HepG2 (cell line): ENCODE measurements around the gene TPRN. TPM values are rescaled to one million over a fixed set of nuclear protein-coding genes. Genes with fewer than 3 reads are reported as not detected.

Experiments used
- ATAC-seq: fragments of 200-7000 bp; cut with Tn5 transposase; 3 replicates; pipeline ENCODE4 v1.9.1; 2020; ENCODE audit warnings: mild to moderate bottlenecking, moderate library complexity
- BruUV-seq: library from RNA; stranded (reverse); fragments of 400-500 nt; replicated peaks from 2 replicates; lab custom pipeline; 2021; lab: Mats Ljungman, UMichigan
- CTCF ChIA-PET: fragments of 300-600 bp; formaldehyde crosslinking; extraction: SDS; loops from one replicate; lab custom pipeline; 2021; ENCODE audit warnings: low total read pairs, inconsistent platforms, low intra/inter-chr PET ratio; lab: Yijun Ruan, JAX
- POLR2A ChIA-PET: fragments of 350-600 bp; sonication (Branson Sonifier 250); formaldehyde crosslinking; loops from one replicate; lab custom pipeline; 2020; ENCODE audit warnings: antibody characterized with exemption, inconsistent platforms; lab: Yijun Ruan, JAX
- DNase-seq: peaks from one replicate; pipeline ENCODE4 v3.0.0-alpha.2; 2015; ENCODE audit warnings: low spot score
- FAIRE-seq: peaks from 3 replicates; lab custom pipeline; 2011; peaks lifted over from hg19 to GRCh38; lab: Jason Lieb, UNC
- H2AFZ ChIP-seq: one replicate; pipeline ENCODE4 v1.6.1; 2011; ENCODE audit warnings: low read length, inconsistent platforms
- H3K27ac ChIP-seq: fragments of 300-600 bp; 3 replicates; pipeline ENCODE4 v1.8.0; 2011; ENCODE audit warnings: mixed run types, mild to moderate bottlenecking, mixed read lengths, low read length, inconsistent platforms; ENCODE audit not compliant: insufficient read depth; ENCODE audit errors: extremely low read length
- H3K27me3 ChIP-seq, 2 experiments: fragments of 200-600 bp in 1 of 2; 2 replicates in 1 of 2; 3 replicates in 1 of 2; pipeline versions ENCODE4 v1.6.0 to v1.8.0; 2011; ENCODE audit warnings: low read length in 2 of 2, mild to moderate bottlenecking in 2 of 2, moderate library complexity in 2 of 2, inconsistent platforms in 1 of 2; ENCODE audit not compliant: insufficient read depth in 2 of 2, control insufficient read depth in 1 of 2
- H3K36me3 ChIP-seq, 2 experiments: fragments of 200-600 bp in 1 of 2; replicated peaks in 1 of 2; 2 replicates in 1 of 2; 3 replicates in 1 of 2; pipeline versions ENCODE4 v1.5.1 to v1.8.0; 2011; ENCODE audit warnings: low read length in 2 of 2, inconsistent platforms in 1 of 2; ENCODE audit not compliant: insufficient read depth in 2 of 2, control insufficient read depth in 1 of 2
- H3K4me1 ChIP-seq: 2 replicates; pipeline ENCODE4 v1.5.1; 2012; ENCODE audit warnings: low read length, inconsistent platforms; ENCODE audit not compliant: insufficient read depth
- H3K4me2 ChIP-seq: 2 replicates; pipeline ENCODE4 v1.6.0; 2011; ENCODE audit warnings: low read depth, low read length, inconsistent platforms
- H3K4me3 ChIP-seq, 3 experiments: fragments of 200-600 bp in 1 of 3; sonication (generic), shearing (Covaris generic) in 1 of 3; replicated peaks in 1 of 3; 2 replicates each; pipeline ENCODE4 v1.5.1; 2011 to 2016; ENCODE audit warnings: low read length in 3 of 3, inconsistent platforms in 2 of 3, low read depth in 2 of 3, mild to moderate bottlenecking in 2 of 3, control low read depth in 1 of 3, mixed read lengths in 1 of 3; ENCODE audit not compliant: insufficient read depth in 1 of 3
- H3K79me2 ChIP-seq: one replicate; pipeline ENCODE4 v1.6.1; 2011; ENCODE audit warnings: low read length, inconsistent platforms; ENCODE audit not compliant: insufficient read depth
- H3K9ac ChIP-seq: 2 replicates; pipeline ENCODE4 v1.6.0; 2011; ENCODE audit warnings: mild to moderate bottlenecking, low read depth, low read length, inconsistent platforms; ENCODE audit not compliant: insufficient read depth
- H3K9me3 ChIP-seq: 2 replicates; pipeline ENCODE4 v1.5.1; 2012; ENCODE audit warnings: mild to moderate bottlenecking, low read length
- H4K20me1 ChIP-seq: 2 replicates; pipeline ENCODE4 v1.6.0; 2011; ENCODE audit warnings: inconsistent platforms, mild to moderate bottlenecking, low read length, moderate library complexity; ENCODE audit not compliant: insufficient read depth
- ASH2L ChIP-seq: fragments of 300-600, 200-600 bp; sonication (generic); IDR thresholded peaks from 2 replicates; pipeline ENCODE4 v1.7.0; 2017; ENCODE audit warnings: low read depth, mild to moderate bottlenecking, moderate library complexity, mixed read lengths, low read length; ENCODE audit not compliant: insufficient read length
- CBX5 ChIP-seq: sonication (generic); formaldehyde crosslinking; IDR thresholded peaks from 2 replicates; pipeline ENCODE4 v1.4.0; 2020; ENCODE audit warnings: missing genetic modification reagents, borderline replicate concordance
- CHD4 ChIP-seq: fragments of 200-600 bp; sonication (generic); IDR thresholded peaks from 2 replicates; pipeline ENCODE4 v1.7.0; 2017; ENCODE audit warnings: mild to moderate bottlenecking, low read length, borderline replicate concordance
- DPF2 ChIP-seq: sonication (generic); formaldehyde crosslinking; IDR thresholded peaks from 2 replicates; pipeline ENCODE4 v1.4.0; 2020; ENCODE audit warnings: mild to moderate bottlenecking, low read depth, missing genetic modification reagents, borderline replicate concordance
- ELF3 ChIP-seq: IDR thresholded peaks from 2 replicates; pipeline ENCODE4 v1.6.1; 2016; ENCODE audit warnings: missing genetic modification reagents, missing compliant biosample characterization
- HMGA1 ChIP-seq: sonication (generic); formaldehyde crosslinking; conservative IDR thresholded peaks from 2 replicates; pipeline ENCODE4 v1.4.0; 2020; ENCODE audit warnings: missing genetic modification reagents
- HNF4G ChIP-seq, 2 experiments: sonication (generic) in 1 of 2; formaldehyde crosslinking in 1 of 2; IDR thresholded peaks; 2 replicates each; pipeline versions ENCODE4 v1.4.0 to v1.6.1; 2011 to 2020; ENCODE audit warnings: borderline replicate concordance in 2 of 2, low read depth in 2 of 2, mild to moderate bottlenecking in 2 of 2, low read length in 1 of 2, missing genetic modification reagents in 1 of 2, moderate library complexity in 1 of 2
- MAF1 ChIP-seq: sonication (generic); formaldehyde crosslinking; IDR thresholded peaks from 2 replicates; pipeline ENCODE4 v1.5.0; 2020; ENCODE audit warnings: missing genetic modification reagents, borderline replicate concordance
- MAZ ChIP-seq, 2 experiments: sonication (generic) in 1 of 2; formaldehyde crosslinking in 1 of 2; IDR thresholded peaks; 2 replicates each; pipeline versions ENCODE4 v1.5.0 to v1.6.1; 2012 to 2020; ENCODE audit warnings: low read depth in 2 of 2, mild to moderate bottlenecking in 2 of 2, borderline replicate concordance in 1 of 2, improper control_type of control experiment in 1 of 2, low read length in 1 of 2, missing genetic modification reagents in 1 of 2, moderate library complexity in 1 of 2
- MLLT10 ChIP-seq: sonication (generic); formaldehyde crosslinking; IDR thresholded peaks from 2 replicates; pipeline ENCODE4 v1.4.0; 2020; ENCODE audit warnings: missing genetic modification reagents
- MYC ChIP-seq: sonication (generic); formaldehyde crosslinking; IDR thresholded peaks from 2 replicates; pipeline ENCODE4 v1.9.0; 2021; ENCODE audit warnings: missing genetic modification reagents, borderline replicate concordance
- SPEN ChIP-seq: sonication (generic); formaldehyde crosslinking; IDR thresholded peaks from 2 replicates; pipeline ENCODE4 v1.5.1; 2020; ENCODE audit warnings: low read depth, mild to moderate bottlenecking, missing genetic modification reagents
- TBL1XR1 ChIP-seq: fragments of 150-350 bp; IDR thresholded peaks from 2 replicates; pipeline ENCODE4 v1.6.1; 2014; ENCODE audit warnings: borderline replicate concordance, low read length; ENCODE audit not compliant: partially characterized antibody
- TP53 ChIP-seq: sonication (generic); formaldehyde crosslinking; conservative IDR thresholded peaks from 2 replicates; pipeline ENCODE4 v1.4.0; 2020; ENCODE audit warnings: missing genetic modification reagents
- ZFP1 ChIP-seq: IDR thresholded peaks from 2 replicates; pipeline ENCODE4 v1.6.1; 2016
- ZIK1 ChIP-seq: sonication (generic); formaldehyde crosslinking; IDR thresholded peaks from 2 replicates; pipeline ENCODE4 v1.5.0; 2020; ENCODE audit warnings: mild to moderate bottlenecking, low read depth, missing genetic modification reagents, borderline replicate concordance
- ZNF160 ChIP-seq: sonication (generic); formaldehyde crosslinking; IDR thresholded peaks from 2 replicates; pipeline ENCODE4 v1.8.0; 2022; ENCODE audit warnings: mild to moderate bottlenecking, inconsistent platforms, missing genetic modification reagents
- ZNF484 ChIP-seq: sonication (generic); formaldehyde crosslinking; IDR thresholded peaks from 2 replicates; pipeline ENCODE4 v1.5.1; 2020; ENCODE audit warnings: mild to moderate bottlenecking, low read depth, missing genetic modification reagents, borderline replicate concordance
- ZNF761 ChIP-seq: sonication (generic); formaldehyde crosslinking; conservative IDR thresholded peaks from 2 replicates; pipeline ENCODE4 v1.4.0; 2020; ENCODE audit warnings: mild to moderate bottlenecking, missing genetic modification reagents
- ZNF777 ChIP-seq: sonication (generic); formaldehyde crosslinking; IDR thresholded peaks from 2 replicates; pipeline ENCODE4 v1.4.0; 2020; ENCODE audit warnings: missing genetic modification reagents
- WGBS: methylation state at CpG from one replicate; pipeline ENCODE4 v1.1.6; 2017; ENCODE audit warnings: low lambda C conversion rate; 5-methylcytosine and 5-hydroxymethylcytosine counted together
- in situ Hi-C: cut with HindIII; loops from 2 replicates; pipeline ENCODE4 v1.10.0; 2017; ENCODE audit warnings: low pct_unique_long_range_greater_than_20kb; ENCODE audit not compliant: extremely low pct_ligation_motif_present
- intact Hi-C: fragments of 100-400 bp; cut with micrococcal nuclease; formaldehyde crosslinking; loops from one replicate; pipeline ENCODE4 v1.10.0; 2022; ENCODE audit not compliant: unreplicated experiment
- polyA plus RNA-seq, 8 experiments: library from polyadenylated mRNA; depleted of rRNA in 3 of 8; stranded (reverse) in 7 of 8; unstranded in 1 of 8; fragments of >200 nt; fragmentation: Illumina TruSeq in 4 of 8; extraction: Trizol in 4 of 8; gene quantifications; 2 replicates each; pipeline versions ENCODE4 v1.2.1 to v1.2.3, GENCODE V29; 2011 to 2016; ENCODE audit warnings: low read depth in 4 of 8, missing spikeins in 1 of 8, mixed read lengths in 1 of 8; ENCODE audit not compliant: insufficient read depth in 1 of 8
- total RNA-seq, 5 experiments: library from RNA; depleted of rRNA; stranded (reverse); fragments of >200 nt; fragmentation: Illumina TruSeq; extraction: Trizol; gene quantifications; 2 replicates each; pipeline ENCODE4 v1.2.3, GENCODE V29; 2016; ENCODE audit warnings: low read depth in 1 of 5
- TF ChIP-seq, protein P1 (sequence below): fragments of 450-650 bp; IDR thresholded peaks from 2 replicates; pipeline ENCODE4 v1.6.1; 2016
- TF ChIP-seq, protein P2 (sequence below): sonication (generic); formaldehyde crosslinking; IDR thresholded peaks from 2 replicates; pipeline ENCODE4 v1.8.0; 2022; ENCODE audit warnings: missing genetic modification reagents, mild to moderate bottlenecking, moderate library complexity, borderline replicate concordance

TPRN gene
- total and polyA plus RNA-seq, 2 of the 13 experiments (the other 11 are each of a cell fraction or from before 2014, with no cell fraction given): 10.1 to 19.2 TPM

DNA sequence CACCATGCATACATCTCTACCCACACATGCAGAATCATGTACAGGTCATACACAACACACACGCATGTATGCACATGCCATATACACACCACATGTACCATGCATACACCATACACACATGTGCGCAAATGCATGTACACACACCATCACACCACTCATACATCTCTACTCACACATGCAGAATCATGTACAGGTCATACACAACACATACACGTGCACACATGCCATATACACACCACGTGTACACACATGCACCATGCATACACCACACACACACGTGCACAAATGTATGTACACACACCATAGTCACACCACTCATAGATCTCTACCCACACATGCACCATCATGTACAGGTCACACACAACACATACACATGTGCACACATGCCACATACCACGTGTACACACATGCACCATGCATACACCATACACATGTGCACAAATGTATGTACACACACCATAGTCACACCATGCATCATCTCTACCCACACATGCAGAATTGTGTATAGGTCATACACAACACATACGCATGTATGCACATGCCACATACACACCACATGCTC lies 47.6 kb downstream of the TPRN start:
- DNase-seq: no peak
- TF ChIP-seq MYC (CRISPR knock-in tag): 0 out of 2 replicates have a peak, but pooled peaks have one; percentile 25
- no peak for TF ChIP-seq TP53 (CRISPR knock-in tag)
- TF ChIP-seq ZNF484 (CRISPR knock-in tag): no peak
- no peak for TF ChIP-seq ZNF160 (CRISPR knock-in tag)
- TF ChIP-seq ZNF761: no peak
- TF ChIP-seq ELF3 (CRISPR knock-in tag): no peak
- TF ChIP-seq MLLT10 (CRISPR knock-in tag): no peak
- no peak for TF ChIP-seq MAZ (IDR thresholded peaks at IDR 0.05; ENCODE audit: borderline replicate concordance, low read depth, low read length)
- TF ChIP-seq MAZ (CRISPR knock-in tag; IDR thresholded peaks at IDR 0.05; ENCODE audit: low read depth): no peak
- no peak for TF ChIP-seq TBL1XR1
- TF ChIP-seq, protein P1, sequence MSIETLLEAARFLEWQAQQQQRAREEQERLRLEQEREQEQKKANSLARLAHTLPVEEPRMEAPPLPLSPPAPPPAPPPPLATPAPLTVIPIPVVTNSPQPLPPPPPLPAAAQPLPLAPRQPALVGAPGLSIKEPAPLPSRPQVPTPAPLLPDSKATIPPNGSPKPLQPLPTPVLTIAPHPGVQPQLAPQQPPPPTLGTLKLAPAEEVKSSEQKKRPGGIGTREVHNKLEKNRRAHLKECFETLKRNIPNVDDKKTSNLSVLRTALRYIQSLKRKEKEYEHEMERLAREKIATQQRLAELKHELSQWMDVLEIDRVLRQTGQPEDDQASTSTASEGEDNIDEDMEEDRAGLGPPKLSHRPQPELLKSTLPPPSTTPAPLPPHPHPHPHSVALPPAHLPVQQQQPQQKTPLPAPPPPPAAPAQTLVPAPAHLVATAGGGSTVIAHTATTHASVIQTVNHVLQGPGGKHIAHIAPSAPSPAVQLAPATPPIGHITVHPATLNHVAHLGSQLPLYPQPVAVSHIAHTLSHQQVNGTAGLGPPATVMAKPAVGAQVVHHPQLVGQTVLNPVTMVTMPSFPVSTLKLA: peak; percentile 99
- TF ChIP-seq HNF4G (IDR thresholded peaks at IDR 0.05; ENCODE audit: borderline replicate concordance, low read depth, low read length): no peak
- TF ChIP-seq HNF4G (CRISPR knock-in tag; IDR thresholded peaks at IDR 0.05; ENCODE audit: borderline replicate concordance, low read depth): no peak
- TF ChIP-seq HMGA1 (CRISPR knock-in tag): no peak
- no peak for TF ChIP-seq CHD4
- TF ChIP-seq DPF2: no peak
- TF ChIP-seq MAF1: no peak
- TF ChIP-seq ZFP1 (CRISPR knock-in tag): no peak
- TF ChIP-seq ZNF777: no peak
- no peak for TF ChIP-seq SPEN (CRISPR knock-in tag)
- TF ChIP-seq CBX5 (CRISPR knock-in tag): no peak
- TF ChIP-seq, protein P2, sequence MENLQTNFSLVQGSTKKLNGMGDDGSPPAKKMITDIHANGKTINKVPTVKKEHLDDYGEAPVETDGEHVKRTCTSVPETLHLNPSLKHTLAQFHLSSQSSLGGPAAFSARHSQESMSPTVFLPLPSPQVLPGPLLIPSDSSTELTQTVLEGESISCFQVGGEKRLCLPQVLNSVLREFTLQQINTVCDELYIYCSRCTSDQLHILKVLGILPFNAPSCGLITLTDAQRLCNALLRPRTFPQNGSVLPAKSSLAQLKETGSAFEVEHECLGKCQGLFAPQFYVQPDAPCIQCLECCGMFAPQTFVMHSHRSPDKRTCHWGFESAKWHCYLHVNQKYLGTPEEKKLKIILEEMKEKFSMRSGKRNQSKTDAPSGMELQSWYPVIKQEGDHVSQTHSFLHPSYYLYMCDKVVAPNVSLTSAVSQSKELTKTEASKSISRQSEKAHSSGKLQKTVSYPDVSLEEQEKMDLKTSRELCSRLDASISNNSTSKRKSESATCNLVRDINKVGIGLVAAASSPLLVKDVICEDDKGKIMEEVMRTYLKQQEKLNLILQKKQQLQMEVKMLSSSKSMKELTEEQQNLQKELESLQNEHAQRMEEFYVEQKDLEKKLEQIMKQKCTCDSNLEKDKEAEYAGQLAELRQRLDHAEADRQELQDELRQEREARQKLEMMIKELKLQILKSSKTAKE (CRISPR knock-in tag): peak; percentile 17; the same call in 1 of the 2 replicates
- no peak for TF ChIP-seq ZIK1 (CRISPR knock-in tag)
- TF ChIP-seq ASH2L: no peak

More for the DNA sequence above, 47.6 kb downstream of the TPRN start:
- no peaks in the 10 kb centered on the region for H3K36me3 ChIP-seq
- ATAC-seq: no peak
- no peak overlapping the region for H3K4me3 ChIP-seq
- no peak for FAIRE-seq
- WGBS: 45% methylated on average over 7 of the region's 7 CpGs
- in situ Hi-C loops (no loop called here), intact Hi-C loops (no loop called here)
- H3K9ac ChIP-seq: no peak overlapping the region
- no peaks in the 10 kb centered on the region for H3K79me2 ChIP-seq
- no peak overlapping the region for H3K4me2 ChIP-seq
- CTCF ChIA-PET: no interaction called here
- H3K27me3 ChIP-seq: peaks cover 4 to 37% of the 10 kb centered on the region in 2 experiments; a peak in 4 of 5 replicates
- POLR2A ChIA-PET: interaction anchor here (3.0 kb wide), 1 partner anchor 23 kb away, joined by 34 read pairs; no protein-coding TSS in a partner anchor
- no peak overlapping the region for H2AFZ ChIP-seq
- no peak overlapping the region for H3K27ac ChIP-seq
- no peaks in the 10 kb centered on the region for H4K20me1 ChIP-seq
- no TSS peak for BruUV-seq
- H3K9me3 ChIP-seq: no peaks in the 10 kb centered on the region
- H3K4me1 ChIP-seq: peaks cover 30% of the 10 kb centered on the region
